Measurements from ENCODE around the gene GRIN2A. TPM values are rescaled to one million over a fixed set of nuclear protein-coding genes. Genes with fewer than 3 reads are reported as not detected.

The GRIN2A gene
- total RNA-seq, 1 donor from 2014 or later, result not detected

GRCh38 chr16:10189861-10190390, 7.7 kb upstream of the GRIN2A start:
- peaks cover 5% of the 10 kb centered on the region for H3K9me3 Mint-ChIP-seq (ENCODE audit: low read depth)
- no peaks in the 10 kb centered on the region for H3K36me3 Mint-ChIP-seq (ENCODE audit: low read depth)
- no peaks in the 10 kb centered on the region for H3K4me1 Mint-ChIP-seq (ENCODE audit: low read depth)
- DNase-seq (ENCODE audit: low spot score), result no peak
- no peak overlapping the region for H3K27ac Mint-ChIP-seq (ENCODE audit: unreplicated experiment)
- H3K4me3 Mint-ChIP-seq (ENCODE audit: unreplicated experiment), result no peak overlapping the region
- H3K27me3 Mint-ChIP-seq (ENCODE audit: low read depth), result peaks cover 9% of the 10 kb centered on the region
- TF ChIP-seq, protein P1, sequence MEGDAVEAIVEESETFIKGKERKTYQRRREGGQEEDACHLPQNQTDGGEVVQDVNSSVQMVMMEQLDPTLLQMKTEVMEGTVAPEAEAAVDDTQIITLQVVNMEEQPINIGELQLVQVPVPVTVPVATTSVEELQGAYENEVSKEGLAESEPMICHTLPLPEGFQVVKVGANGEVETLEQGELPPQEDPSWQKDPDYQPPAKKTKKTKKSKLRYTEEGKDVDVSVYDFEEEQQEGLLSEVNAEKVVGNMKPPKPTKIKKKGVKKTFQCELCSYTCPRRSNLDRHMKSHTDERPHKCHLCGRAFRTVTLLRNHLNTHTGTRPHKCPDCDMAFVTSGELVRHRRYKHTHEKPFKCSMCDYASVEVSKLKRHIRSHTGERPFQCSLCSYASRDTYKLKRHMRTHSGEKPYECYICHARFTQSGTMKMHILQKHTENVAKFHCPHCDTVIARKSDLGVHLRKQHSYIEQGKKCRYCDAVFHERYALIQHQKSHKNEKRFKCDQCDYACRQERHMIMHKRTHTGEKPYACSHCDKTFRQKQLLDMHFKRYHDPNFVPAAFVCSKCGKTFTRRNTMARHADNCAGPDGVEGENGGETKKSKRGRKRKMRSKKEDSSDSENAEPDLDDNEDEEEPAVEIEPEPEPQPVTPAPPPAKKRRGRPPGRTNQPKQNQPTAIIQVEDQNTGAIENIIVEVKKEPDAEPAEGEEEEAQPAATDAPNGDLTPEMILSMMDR (IDR thresholded peaks at IDR 0.05), result no peak

GRCh38 chr16:10188236-10188635, 6.0 kb upstream of the GRIN2A start:
- peaks cover 3% of the 10 kb centered on the region for H3K4me1 Mint-ChIP-seq (ENCODE audit: low read depth)
- no peak overlapping the region for H3K4me3 Mint-ChIP-seq (ENCODE audit: unreplicated experiment)
- TF ChIP-seq, protein P1 (IDR thresholded peaks at IDR 0.05), result no peak
- no peaks in the 10 kb centered on the region for H3K9me3 Mint-ChIP-seq (ENCODE audit: low read depth)
- H3K27me3 Mint-ChIP-seq (ENCODE audit: low read depth), result peaks cover 23% of the 10 kb centered on the region
- DNase-seq (ENCODE audit: low spot score), result no peak
- H3K27ac Mint-ChIP-seq (ENCODE audit: unreplicated experiment), result no peak overlapping the region
- no peaks in the 10 kb centered on the region for H3K36me3 Mint-ChIP-seq (ENCODE audit: low read depth)

- Mint-ChIP-seq H3K36me3 (ENCODE audit: low read depth) (no peaks in the 10 kb centered on the region), H3K27me3 (ENCODE audit: low read depth) (peaks cover 53% of the 10 kb centered on the region), H3K27ac (ENCODE audit: unreplicated experiment) (no peak overlapping the region), H3K9me3 (ENCODE audit: low read depth) (no peaks in the 10 kb centered on the region), H3K4me1 (ENCODE audit: low read depth) (peaks cover 7% of the 10 kb centered on the region), H3K4me3 (ENCODE audit: unreplicated experiment) (no peak overlapping the region)
- no peak for DNase-seq (ENCODE audit: low spot score)
- TF ChIP-seq, protein P1 (IDR thresholded peaks at IDR 0.05), result peak; percentile 82
These were observed 749 bp downstream of the GRIN2A start for GRCh38 chr16:10181196-10182162.

DNA sequence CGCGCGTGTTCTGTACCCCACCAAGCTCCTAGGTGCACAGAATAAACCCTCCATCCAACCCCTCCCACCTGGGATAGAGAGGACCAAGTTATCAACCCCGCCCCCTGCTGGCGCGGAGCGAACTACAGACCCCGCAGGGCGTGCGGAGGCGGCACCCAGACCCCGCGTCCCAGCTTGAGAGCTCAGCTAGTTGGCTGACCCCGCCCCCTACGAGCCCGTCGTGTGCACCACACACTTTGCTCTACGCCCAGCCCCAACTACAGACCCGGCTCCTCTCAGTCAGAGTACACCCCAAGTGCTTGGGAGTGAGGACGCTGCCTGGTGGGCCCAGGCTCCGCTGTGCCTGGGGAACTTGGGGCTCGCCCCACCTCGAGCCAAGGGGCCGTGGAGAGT, 1.5 kb downstream of the GRIN2A start:
- H3K27ac Mint-ChIP-seq (ENCODE audit: unreplicated experiment), result no peak overlapping the region
- H3K36me3 Mint-ChIP-seq (ENCODE audit: low read depth), result no peaks in the 10 kb centered on the region
- TF ChIP-seq, protein P1 (IDR thresholded peaks at IDR 0.05), result no peak
- H3K4me1 Mint-ChIP-seq (ENCODE audit: low read depth), result peaks cover 7% of the 10 kb centered on the region
- no peak overlapping the region for H3K4me3 Mint-ChIP-seq (ENCODE audit: unreplicated experiment)
- peaks cover 51% of the 10 kb centered on the region for H3K27me3 Mint-ChIP-seq (ENCODE audit: low read depth)
- no peak for DNase-seq (ENCODE audit: low spot score)
- no peaks in the 10 kb centered on the region for H3K9me3 Mint-ChIP-seq (ENCODE audit: low read depth)

GRCh38 chr16:10180042-10180770, 2.0 kb downstream of the GRIN2A start:
- H3K27ac Mint-ChIP-seq (ENCODE audit: unreplicated experiment), result no peak overlapping the region
- no peaks in the 10 kb centered on the region for H3K9me3 Mint-ChIP-seq (ENCODE audit: low read depth)
- peaks cover 7% of the 10 kb centered on the region for H3K4me1 Mint-ChIP-seq (ENCODE audit: low read depth)
- peaks cover 49% of the 10 kb centered on the region for H3K27me3 Mint-ChIP-seq (ENCODE audit: low read depth)
- H3K36me3 Mint-ChIP-seq (ENCODE audit: low read depth), result no peaks in the 10 kb centered on the region
- no peak overlapping the region for H3K4me3 Mint-ChIP-seq (ENCODE audit: unreplicated experiment)
- TF ChIP-seq, protein P1 (IDR thresholded peaks at IDR 0.05), result no peak
- no peak for DNase-seq (ENCODE audit: low spot score)

All from chondrocyte (in vitro differentiated cells).